GM21390 (cell line): ENCODE data around the gene TREM1.
A peak's percentile ranks its signal among the peaks of the same experiment; 100 is the strongest.

Source experiments
- ATAC-seq: cut with Tn5 transposase; IDR thresholded peaks from one replicate; pipeline ENCODE4 v1.9.1; 2021; ENCODE audit not compliant: unreplicated experiment

TREM1 gene

DNA sequence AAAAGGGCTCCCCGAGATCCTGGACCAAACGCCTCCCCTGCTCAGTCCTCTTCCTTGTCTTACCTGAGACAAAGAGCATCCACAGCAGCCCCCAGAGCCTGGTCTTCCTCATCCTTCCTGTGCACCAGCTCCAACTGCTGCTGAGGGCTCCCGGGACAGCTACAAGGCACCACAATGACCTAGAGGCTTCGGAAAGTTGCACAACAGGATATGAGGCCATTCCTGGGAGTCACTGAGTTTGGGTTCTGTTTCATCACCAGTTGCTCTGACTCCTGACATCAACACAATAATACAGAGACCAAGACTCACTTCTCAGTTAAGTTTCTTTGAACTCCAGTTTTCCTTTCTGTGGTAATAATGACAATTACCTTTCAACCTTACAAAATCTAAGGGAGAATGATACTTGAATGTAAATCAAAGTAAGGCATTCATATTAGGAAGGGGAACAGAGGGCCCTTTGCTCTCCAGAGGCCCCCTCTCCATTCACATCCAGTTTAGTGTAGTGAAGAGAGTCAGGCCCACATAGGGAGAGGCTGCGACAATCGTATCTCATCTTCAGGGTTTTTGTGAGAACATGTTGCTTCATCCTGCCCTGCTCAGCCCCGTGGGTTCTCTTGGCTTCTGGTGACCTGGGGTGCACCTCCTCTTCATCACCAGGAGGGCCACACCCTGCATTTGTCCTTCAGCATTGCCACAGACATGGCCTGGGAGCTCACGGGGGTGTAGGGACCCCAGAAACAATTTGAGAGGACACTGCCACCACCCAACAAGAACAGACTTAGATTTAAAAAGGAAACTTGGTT is at the start of gene TREM1:
Gene TREM1 (minus strand): TSS at position 139 of the 803 bp plus-strand sequence. CDS start 27 bp downstream, at position 112.
- no peak for ATAC-seq

DNA sequence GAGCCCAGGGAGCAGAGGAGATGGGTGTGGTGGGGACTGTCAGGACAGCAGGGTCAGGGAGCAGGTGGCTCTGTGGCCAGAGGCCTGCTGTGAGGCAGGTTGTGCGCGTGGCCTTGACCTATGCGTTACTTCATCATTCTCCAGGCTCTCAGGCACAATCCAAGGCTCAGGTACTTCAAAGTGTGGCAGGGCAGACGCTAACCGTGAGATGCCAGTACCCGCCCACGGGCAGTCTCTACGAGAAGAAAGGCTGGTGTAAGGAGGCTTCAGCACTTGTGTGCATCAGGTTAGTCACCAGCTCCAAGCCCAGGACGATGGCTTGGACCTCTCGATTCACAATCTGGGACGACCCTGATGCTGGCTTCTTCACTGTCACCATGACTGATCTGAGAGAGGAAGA is 49.5 kb upstream of the TREM1 start:
- no peak for ATAC-seq

DNA sequence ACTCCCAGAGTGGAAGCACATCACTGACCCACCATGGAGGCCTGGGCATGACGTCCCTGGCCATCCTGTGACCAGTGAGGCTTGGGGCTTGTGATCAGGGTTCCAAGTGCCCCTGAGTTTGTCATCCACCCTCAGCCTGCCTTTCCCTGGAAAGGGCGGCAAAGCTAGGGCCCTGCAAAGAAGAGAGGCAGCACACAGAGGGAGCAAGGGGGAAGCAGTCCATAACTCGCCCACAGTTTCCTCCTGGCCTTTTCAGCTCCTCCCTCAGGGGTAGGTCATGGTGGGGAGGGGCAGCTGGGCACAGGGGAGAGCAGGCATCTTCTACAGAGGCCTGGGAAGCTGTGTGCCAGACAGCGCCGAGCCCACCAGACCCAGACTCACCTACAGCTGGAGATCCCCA is 48.8 kb upstream of the TREM1 start, which contains the start of gene NCR2:
Gene NCR2 (plus strand): TSS at position 313 of the 400 bp plus-strand sequence. CDS start 269 bp downstream, outside the sequence.
- no peak for ATAC-seq

DNA sequence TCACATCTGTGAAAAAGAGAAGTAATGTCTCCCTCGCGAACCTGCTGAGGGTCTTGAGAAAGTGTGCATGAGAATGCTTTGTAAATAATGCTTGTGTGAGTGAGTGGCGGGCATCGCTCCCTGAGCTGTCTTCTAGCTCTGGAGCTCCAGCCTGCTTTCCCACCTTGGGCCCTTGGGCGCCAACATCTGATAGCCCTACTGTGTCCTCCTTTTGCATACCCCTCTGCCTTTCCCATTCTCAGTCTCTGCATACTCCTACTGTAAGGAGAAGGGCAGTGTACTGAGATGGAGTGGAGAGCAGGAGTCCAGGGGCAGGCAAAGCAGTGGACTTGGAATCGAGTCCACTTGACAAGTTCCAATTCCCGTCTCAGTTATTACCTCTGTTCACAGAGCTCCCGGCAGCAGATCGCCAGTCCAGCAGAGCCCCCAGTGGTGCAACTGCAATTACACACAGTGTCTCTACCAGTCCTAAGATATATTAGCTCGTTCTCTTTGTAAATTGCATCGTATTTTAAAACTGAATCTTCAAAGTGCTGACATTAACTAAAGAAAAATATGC is 48.1 kb upstream of the TREM1 start:
- ATAC-seq = no peak

DNA sequence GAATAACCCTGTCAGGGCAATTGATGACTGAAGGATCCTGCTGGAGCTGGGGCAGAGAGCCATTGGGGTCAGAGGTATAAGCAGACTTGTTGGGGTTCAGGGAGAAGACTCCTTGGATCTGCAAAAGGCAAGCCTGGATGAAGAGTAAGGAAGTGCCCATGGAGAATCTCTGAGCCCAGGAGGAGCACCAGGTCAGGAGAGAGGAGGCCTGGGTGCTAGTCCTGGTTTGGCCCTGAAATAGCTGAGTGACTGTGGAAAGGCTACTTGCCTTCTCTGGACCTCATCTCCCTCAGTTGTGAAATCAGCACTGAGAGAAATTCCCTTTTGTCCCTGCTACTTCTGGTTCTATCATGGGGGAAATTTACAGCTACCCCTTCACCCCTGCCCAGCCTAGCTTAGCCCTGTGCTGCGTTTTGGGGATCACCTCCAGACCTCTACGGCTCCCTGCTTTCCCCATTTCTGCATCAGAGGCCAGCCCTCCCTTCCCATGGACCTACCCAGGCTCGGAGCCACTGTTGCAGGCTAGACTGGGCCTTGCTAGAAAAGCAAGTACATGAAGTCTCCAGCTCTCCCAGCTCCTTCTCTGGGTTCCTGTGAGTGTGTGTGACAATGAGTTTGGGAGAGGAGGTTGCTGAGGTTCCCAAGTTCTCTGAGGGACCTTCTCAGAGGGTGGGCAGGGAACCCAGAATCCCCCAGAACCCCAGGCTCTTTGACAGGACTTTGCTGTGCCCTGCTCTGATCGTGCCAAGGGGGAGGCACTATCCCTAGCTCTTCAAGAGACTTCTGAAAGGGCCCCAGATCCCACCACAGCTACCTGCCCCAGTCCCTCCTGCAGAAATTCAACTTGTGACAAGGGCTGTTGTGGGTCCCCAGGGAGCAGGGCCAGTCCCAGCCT is 46.6 kb upstream of the TREM1 start:
- ATAC-seq = no peak

DNA sequence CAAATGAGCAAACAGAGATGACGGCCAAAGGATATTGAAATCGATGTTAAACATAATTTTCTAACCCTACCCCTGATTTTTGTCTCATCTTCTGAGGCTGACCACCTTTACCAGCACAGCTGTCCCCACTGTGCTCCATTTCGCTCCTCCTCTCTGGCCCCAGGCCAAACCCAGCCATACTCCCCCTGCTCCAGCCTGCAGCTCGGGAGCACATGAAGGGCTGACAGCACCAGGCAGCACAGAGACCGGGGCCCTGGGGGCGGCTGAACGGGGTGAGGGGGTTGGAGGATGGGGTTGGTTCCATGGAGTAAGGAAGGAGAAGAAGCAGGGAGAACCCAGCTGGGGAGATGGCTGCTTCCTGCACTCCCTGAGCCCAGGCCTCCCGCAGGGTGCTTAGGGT is 45.8 kb upstream of the TREM1 start:
- ATAC-seq = no peak

DNA sequence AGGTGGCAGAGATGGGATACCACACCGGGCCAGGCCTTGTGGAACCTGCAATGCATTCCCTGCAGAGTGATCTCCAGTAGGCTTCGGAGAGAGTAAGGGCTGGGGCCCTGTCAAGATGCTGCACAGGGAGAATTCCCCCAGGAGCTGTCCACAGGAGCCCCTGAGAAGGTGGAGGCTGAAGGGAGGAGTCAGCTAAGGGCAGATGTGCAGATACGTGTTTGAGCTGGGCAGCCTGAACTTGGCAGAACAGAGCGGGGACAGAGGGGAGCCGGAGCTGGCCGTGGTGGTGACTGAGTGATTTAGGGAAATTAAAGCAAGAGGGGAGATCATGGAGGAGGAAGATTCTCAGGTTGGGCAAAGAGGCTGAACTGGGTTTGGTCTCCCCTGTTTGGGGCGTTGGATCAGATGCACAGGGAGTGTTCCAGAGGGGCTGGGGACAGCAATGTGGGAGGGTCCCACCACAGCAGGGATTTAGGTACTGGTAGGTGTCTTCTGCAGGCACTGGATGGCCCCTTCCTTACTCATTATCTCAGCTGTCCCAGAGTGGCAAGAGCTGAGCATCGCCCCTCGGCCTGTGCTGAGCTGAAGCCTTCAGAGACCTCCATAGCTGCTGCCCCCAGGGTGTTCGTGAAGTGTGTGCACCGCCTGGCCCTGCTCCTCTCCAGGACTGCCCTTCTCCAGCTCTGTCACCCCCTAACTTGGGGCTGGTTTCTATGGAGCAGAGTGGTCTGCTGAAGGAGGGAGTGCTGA is 45.1 kb upstream of the TREM1 start:
- ATAC-seq = no peak

DNA sequence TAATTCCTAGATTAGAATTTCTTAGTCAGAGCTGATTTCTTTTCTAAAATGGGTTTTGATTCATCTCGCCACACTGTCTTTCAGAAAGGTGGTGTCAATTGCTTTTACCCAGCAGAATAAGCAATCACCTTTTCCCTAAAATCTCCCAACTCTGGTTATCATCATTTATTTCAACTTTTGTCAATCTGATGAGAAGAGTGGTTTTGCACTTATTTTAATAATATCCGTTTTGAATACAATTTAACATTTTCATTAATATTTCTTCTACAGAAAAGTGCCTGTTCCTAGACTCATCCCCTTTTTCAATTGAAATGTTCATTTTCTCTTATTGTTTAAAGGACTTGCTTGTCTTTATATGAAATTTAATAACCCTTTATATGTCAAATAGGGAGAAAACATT is 40.7 kb upstream of the TREM1 start:
- ATAC-seq = no peak

DNA sequence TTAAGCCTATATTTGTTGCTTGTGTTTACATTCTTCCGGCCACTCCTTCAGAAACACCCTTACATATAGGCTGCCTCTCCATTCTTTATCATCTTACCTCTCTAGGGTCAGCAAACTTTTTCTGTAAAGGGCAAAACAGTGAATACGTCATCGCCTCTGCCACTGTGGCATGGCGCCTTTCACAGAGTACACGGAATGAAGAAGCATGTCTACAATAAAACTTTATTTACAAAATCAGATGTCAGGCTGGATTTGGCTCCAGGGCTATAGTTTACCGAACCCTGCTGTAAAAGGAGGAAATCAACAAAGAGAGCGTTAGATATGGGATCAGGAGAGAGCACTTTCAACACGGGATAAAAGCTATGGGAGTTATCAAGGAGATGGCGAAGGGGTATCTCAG is 39.6 kb upstream of the TREM1 start:
- no peak for ATAC-seq

DNA sequence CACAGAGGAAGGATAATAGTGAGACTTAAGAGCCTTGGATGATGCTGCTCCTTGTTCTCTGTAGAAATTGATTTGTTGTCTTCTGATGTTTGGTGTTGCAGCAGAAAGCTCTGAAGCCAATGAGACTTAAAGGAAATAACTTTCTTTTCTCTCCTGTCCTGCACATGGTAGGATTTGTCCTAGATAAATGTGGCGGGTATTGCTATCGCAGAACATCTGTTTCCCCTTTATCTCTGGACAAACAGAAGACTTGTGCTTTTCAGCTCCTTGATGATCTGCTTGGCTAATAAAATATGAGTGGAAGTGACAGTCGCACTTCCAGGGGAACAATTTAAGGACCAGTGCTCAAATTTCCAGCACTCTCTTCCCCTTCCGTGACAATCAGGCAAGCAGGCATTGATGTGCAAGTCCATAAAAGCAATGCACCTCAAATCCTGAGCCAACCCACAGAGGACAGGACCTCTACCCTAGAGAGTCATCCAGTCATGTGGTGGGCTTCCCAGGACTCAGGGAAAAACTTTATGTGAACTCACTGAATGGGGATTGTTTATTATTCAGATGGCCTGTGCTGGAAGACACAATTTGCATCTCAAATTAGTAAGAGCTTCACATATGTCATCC is 39.1 kb upstream of the TREM1 start:
- no peak for ATAC-seq

DNA sequence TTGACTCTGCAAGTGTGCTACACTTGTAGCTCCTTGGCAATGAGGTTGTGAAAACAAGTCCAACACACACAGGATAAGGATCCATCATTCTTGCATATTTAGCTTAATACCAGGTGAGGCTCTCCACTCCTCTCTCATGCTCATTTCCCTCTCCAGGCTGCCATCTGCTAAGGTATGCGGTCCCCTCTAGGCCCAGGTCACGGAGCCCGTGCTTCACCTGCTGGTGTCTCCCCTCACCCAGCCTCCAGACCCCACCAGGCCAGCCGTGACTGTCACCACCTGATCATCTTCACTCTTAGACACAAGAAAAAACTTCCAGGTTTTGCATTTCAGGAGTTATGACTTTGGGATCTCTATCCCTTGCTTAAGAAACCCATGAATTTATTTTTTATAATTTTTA is 34.7 kb upstream of the TREM1 start:
- ATAC-seq = no peak

DNA sequence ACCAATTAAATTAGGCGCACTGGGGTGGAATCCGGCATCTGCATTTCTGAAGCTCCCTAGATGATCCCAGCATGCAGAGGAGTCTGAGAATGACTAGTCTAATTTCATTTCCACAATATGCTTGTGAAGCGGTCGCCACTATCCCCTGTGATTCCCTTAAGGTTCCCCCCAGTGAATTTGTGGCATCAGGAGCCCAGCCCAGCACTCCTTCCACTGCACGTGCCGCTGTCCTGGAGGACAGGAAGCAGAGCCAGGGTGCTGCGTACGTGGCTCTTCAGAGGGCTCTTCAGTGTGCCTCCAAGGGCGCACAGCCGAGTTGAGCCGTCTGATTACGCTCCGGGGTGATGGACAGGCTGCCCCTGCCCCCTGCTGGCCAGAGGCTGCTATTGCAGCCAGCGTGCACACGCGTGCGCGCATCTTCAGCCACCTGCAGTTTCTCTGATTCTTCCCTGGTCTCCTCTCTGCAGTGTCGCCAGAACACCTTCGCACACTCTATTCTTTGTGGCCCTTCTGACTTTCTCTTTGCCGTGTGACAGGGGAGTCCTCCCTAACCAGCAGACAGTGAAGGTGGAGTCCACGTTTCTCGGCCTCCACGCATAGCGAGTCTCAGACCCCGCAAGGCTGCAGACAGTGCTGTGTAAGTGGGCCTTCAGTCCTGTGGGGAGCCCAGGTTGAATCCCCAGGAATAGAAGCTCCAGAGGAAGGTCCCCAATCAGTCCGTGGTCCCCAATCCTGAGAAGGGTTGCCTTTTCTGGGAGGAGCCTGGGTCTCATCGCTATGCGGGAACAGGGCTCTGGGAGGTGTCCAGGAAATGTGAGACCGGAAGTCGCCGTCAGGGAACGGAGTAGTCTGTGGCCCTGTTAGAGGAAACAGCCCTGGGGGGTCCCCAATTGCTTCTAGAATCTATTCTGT is 32.4 kb upstream of the TREM1 start:
- ATAC-seq = peak; percentile 85

DNA sequence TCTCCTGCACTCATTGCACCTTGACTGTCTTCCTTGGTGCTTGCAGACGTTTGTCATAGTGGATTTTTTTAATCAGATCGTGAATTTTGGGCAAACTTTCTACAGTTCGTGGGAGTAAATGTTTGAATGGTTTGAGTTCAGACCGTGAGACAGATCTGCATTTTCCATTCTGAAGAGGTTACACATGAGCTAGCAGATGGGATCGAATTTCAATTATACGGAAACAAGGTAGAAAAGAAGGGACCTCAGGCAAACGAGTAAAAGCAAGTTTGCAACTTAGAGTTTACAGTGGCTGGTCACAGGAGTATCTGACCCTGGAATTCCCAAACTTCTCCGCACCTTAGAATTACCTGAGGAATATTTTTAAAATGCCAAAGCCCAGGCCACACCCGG is 31.8 kb upstream of the TREM1 start:
- no peak for ATAC-seq

DNA sequence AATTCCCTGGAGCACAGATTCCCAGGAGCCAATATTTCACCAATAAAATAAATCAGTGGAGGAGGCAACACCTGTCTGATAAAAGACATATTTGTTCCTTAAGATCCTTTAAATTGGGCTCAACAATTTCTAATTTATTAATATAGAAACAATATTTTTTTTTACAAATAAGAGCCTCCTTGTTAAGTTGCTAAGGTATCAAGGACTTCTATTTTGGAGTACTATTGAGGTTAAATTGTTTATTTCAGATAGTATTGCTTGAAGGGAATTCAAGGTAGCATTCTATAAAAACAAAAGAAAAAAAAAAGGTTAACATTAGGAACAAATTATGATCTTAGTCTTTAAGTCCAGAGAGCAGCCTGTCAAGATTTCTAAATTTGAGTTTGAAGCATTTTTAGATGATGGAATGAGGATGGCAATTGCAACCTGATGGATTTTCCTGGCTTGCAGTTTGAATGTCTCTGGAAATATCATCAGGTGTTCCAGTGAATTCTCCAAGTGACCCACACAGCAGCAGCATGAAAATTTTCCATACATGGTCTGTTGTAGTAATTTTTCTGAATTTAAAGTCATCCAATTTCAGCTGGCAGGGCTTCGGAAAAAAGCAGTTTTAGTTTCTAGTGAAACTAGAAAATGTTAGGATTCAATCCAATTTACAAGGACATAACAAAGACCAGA is 29.6 kb upstream of the TREM1 start:
- no peak for ATAC-seq

DNA sequence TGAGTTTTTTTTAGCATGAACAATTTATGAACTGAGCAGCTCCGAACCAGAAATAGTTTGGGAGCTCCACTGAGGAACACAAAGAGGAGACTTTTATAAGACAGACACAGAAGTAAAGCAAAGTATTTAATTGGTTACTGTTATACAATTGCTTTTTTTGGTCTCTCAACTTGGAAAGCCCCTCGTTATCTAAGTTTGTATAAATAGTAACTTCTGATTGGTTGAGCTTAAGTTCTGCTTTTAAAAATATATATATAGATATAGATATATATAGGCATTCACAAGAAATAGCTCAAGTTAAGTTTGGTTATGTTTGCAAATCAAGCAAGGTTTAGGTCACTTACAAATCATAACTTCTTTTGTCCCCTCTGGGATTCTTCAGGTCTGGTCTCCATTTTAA is 28.7 kb upstream of the TREM1 start:
- ATAC-seq = no peak

DNA sequence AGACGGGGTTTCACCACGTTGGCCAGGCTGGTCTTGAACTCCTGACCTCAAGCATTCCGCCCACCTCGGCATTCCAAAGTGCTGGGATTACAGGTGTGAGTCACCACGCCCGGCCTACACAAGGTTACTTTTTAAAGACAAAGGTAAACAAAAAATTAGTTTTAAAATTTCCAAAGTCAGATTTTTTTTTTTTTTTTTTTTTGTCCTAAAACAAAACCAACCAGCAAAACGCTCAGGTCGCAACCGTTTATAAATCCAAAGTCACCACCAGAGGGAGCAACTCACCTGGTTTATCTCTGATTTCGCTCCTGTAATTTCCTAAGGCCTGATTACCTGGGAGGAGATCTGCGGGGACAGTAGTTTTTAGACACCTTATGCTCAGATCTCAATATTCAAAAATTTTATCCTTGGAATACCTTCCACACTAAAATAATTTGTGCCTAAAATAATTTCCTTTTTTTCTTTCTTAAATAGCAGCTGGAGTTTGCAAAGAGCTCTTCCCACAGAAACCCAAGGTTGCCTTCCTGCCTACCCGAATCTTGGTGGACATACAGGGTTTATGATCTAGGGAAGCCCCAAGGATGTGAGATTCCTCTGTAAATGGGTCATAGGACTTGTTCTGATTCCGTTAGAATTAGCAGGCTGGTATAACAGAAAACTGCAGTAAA is 19.8 kb upstream of the TREM1 start:
- no peak for ATAC-seq

DNA sequence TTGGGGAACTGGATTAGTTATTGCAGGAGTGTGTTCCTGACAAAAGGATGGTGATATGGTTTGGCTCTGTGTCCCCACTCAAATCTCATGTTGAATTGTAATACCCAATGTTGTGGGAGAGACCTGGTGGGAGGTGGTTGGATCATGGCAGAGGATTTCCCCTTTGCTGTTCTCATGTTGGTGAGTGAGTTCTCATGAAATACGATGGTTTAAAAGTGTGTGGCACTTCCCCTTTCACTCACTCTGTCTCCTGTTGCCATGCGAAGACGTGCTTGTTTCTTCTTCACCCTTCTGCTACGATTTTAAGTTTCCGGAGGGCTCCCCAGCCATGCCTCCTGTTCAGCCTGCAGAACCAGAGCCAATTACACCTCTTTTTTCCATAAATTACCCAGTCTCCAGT is 16.2 kb upstream of the TREM1 start:
- no peak for ATAC-seq

DNA sequence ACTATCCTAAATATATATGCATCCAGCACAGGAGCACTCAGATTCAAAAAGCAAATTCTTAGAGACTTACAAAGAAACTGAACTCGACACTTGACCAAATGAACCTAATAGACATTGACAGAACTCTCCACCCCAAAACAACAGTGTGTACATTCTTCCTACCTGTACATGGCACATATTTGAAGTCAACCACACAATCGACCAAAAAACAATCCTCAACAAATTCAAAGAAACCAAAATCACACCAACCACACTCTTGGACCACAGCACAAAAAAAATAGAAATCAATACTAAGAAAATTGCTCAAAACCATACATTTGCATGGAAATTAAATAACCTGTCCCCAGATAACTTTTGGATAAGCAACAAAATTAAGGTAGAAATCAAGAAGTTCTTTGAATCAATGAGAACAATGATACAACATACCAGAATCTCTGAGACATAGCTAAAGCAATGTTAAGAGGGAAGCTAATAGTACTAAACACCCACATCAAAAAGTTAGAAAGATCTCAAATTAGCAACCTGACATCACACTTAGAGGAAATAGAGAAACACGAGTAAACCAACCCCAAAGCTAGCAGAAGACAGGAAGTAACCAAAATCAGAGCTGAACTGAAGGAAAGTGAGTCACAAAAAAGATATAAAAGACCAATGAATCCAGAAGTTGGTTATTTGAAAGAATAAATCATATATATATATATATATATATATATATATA is 12.5 kb upstream of the TREM1 start:
- no peak for ATAC-seq
